GM19328 (cell line): Measurements from ENCODE around the gene NXNL2.

Source experiments
- ATAC-seq: cut with Tn5 transposase; IDR thresholded peaks from one replicate; pipeline ENCODE4 v1.9.1; 2021; ENCODE audit warnings: mild to moderate bottlenecking, moderate library complexity; ENCODE audit not compliant: unreplicated experiment

Gene NXNL2

DNA sequence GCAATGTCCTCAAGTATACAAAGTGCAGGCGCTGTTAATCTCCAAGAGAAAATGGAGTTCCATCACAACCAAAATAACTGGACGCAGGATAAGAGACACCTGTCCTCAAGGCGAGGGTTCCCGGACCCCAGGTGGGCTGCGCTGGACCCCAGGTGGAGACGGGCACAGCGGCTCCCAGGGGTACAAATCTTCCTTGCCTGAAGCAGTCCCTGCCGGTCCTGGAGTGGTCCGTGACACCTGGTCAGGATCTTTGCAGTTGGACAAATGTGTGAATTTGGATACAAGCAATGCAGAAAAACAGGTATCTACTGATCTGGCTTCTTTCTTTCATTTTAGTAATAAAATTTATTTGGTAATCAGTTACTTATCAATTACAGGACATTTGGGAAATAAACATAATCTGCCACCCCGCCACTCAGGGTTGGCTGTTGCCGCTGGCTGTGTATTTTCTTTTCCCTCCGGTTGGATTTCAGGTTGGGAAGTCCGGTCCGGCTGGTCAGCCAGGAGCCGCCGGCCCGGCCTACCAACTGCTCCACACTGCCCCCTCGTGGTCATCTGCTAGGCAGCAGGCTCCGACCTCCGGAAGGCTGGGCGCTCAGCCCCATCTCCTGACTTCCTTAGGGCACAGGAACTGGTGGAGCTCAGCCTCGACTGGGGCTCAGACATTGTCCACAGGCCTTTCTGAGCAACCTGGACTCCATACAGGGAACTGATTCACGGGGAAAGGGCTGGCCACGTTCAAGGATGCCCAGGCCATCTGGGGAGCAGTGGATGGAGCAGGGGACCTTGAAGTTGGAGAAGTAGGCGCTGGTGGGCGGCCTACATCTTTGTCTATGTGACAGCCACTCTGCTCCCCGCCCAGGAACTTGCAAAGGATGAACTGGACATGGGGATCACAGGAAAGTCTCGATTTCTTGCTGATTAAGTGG lies 43.4 kb downstream of the NXNL2 start:
- no peak for ATAC-seq

DNA sequence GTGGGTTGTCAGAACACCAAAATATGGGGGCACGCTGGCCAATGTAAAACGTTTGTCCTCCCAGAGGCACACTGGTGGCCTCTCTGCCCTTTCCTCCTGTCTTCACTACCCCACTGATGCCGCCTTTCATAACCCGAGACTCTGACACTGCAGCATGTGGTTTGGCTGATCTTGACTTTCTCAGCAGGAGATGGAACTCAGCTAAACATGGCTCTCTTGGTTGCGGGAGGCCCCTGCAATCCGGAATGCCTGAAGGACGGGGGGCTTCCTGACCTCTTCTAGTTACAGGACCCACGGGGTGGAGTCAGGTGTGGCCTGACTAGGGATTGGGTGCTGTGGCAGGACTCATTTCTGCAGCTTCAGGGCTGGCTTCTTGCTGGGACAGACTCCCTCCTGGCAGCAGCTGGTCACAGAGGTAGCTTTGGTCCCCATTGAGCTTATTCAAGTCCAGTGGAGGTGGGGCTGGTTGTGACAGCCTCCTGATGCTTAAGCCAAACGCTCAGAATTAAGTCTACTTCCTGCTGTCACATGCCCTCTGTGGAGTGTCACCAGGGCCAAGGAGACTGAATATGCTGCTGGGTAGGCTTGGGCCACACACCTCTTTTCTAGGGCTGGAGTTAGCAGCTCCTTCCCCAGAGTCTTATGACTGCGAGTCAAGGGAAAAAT lies 44.2 kb downstream of the NXNL2 start:
- no peak for ATAC-seq

DNA sequence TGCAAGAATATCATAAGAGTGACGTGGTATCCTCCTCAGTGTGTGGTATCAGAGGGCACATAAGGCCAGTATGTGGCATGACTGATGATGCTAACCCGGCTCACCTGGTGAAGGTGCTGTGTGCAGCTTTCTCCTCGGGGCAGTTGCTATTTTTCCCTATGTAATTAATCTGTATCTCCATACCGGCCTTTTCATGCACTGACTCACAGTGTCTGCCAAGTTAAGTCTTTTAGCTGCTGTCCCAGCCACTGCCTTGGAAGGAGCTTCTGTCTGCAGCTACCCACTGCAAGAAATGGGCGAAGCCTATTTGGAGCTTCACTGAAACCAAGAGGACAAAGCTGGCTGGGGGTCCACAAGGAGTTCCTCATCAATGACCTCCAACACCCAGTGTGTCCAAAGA lies 46.0 kb downstream of the NXNL2 start:
- ATAC-seq, result no peak

DNA sequence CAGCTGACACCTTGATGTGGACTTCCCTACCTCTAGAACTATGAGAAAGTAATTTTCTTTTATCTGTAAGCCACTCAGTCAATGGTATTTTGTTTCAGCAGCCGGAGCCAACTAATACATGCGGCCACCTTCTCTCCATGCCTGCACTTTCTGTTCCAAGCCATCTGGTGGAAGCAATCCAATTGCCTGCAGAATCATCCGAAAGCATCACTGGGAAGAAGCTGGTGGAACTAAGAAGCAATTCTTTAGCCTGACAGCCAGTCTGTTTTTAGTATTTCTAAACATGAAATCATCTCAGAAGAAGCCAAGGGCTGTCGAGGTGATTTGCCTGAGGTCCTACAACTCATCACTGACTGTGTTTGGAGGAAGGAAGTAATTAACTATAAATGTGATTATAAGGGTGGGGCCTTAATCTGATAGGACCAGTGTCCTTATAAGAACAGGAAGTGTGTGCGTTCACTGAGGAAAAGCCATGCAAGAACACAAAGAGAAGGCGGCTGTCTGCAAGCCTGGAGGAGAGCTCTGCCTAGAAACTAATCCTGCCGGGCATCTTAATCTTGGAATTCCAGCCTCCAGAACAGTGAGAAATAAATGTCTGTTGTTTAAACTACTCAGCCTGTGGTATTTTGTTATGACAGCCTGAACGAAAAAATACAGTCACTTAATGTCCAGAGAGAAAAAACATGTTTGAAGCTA lies 49.1 kb downstream of the NXNL2 start:
- no peak for ATAC-seq

DNA sequence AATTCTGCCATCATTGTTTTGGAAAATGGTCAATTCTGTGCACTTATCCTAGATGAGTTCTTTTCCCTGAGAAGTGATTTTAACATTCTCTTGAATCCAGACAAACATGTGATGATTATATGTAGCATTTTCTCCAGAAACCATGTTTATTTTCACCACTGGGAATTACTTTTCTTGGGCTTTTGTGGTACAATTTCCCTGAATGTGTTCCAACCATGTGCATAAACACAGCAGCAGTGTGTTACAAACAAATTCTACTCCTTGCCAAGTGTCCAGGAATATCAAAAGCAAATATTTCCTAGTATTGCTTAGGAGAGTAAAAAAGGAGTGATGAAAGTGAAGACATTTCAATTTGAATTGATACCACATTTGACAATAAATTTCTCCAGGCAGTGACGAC lies 50.4 kb downstream of the NXNL2 start:
- no peak for ATAC-seq

DNA sequence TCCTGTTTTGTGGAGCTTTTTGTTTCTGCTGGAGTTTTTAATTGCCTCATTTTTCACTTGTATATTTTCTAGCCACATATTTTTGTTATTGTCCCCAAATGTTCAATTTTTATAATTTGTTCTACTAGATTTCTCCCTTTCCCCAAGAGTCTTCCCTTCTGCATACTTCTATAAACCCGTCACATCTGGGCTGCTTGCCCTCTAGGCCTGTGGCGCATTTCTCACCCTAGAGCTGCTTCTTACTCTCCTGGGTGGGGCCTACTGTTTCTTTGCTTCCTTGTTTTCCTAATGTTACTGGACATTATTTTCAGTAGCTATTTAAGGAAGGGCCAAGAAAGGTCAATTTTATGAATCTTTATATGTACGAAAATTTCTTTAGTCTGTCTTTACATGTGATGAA lies 51.5 kb downstream of the NXNL2 start:
- no peak for ATAC-seq

DNA sequence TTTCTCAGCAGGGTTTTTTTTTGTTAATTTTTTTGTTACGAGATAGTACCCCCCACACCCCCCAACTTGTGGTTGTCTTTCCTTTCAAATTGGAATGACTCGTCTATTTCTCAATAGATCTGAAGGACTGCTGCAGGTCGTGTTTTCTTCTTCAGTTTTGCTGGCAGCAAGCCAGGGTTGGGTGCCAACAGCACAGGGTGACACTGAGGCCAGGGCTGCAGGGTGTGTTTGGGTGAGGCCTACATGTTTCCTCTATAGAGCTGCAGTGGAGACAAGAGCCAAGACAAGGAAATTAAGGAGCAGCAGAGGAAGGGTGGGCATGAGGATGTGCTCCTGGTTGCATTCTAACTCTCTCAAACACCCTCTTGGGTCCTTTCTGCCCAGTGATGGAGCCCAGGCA lies 52.2 kb downstream of the NXNL2 start:
- ATAC-seq, result no peak

DNA sequence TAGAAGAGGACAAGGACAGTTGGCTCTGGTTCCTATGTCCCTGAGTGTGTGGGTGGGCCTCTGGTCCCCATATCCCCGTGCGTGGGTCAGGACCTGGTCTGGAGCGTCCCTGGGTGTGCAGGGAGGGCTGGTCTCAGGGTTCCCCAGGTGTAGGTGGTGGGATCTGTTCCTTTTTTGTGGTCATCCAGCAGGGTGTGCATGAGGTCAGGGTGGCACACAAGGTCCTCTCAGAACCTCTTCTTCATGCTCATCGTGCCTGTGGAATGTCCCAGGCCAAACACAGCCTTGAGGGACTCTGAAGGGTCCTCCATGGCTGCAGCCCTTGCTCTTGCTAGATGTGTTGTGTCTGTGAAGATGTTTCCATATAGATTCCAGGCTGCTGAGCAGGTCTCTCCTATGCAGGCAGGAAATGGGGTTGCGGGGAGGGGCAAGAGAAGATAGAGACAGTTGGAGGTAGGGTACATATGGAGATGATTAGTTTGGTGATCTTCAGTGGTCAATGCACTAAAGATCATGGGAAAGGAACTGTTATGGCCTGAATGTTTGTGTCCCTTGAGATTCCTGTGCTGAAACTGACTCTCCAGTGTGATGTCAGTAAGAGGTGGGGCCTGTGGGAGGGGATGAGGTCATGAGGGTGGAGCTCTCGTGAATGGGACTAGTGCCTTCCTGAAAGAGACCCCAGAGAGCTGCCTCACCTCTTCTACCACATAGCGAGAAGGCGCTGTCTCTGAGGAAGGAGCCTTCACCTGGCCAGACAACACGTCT lies 53.1 kb downstream of the NXNL2 start:
- ATAC-seq, result no peak

DNA sequence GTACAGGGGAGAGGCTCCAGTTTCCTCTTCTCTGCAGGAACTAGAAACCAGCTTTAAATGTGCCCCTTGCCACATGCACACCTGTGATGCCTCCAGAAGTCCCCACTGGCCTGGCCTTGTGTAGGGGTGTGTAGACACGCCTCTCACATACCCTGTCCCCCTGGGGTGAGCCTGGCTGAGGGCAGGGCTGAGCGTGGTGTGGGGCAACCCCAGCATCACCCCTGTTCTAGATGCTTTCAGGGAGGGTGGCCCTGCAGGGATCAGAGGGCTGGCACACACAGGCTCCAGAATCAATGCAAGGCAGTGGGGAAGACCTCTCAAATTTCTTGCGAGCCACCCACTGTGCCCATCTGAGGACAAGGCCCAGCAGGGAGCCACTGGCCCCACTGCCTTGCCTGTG lies 54.7 kb downstream of the NXNL2 start:
- no peak for ATAC-seq

DNA sequence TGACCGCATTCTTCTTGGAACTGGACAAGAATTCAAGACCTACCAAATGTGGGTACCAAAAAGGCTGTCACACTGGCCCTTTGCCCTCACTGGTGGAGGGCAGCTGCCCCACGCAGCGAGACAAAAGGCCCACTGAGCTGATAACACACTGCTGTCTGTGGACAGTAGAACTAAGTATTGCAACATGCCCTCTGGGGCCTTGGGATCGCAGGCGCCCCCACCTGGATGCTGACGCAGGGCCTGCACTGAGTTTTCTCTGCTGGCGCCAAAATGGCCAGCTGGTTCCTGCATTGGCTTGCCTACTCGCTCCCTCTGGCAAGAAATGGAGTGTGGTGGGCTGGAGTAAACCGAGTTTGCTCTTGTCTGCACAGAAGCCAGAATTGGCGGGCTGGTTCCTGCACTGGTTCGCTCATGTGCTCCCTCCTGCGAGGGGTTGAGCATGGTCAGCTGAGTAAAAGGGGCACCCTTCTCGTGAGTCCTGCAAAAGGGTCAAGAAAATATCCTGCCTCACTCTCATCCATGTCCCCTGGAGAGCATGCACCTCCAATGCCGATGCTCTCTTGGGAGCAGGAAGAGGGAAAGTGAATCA lies 55.7 kb downstream of the NXNL2 start:
- ATAC-seq, result no peak

DNA sequence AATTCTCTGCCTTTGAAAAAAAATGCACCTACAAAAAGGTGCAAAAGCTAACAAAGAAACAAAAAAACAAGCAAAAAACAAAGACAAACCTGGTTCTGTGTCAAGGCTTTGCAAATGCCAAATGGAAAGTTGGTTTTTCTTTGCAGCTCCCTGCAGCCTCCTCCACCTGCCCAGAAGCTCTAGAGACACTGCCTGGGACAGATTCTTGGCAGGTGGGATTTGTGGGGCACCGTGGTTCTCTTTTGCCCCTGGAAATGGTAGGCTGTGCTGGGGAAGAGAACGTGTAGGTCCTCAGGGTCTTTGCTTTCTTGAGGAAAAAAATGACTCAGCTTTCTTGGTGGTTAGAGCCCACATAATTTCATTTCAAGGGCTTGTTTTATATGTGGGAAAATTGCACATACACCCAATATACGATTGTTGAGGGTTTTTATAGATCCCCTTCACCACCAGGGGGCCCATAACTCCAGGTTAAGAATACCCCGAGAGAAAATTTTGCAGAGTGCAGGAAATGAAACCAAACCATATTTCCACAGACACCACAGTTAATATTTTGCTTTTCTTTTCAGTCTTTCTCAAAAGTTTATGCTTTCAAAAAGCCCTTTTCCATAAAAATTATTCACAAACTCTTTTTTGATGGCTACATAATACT lies 58.7 kb downstream of the NXNL2 start:
- peak; percentile 70 for ATAC-seq
